GDM1 (cell line): ENCODE measurements around the gene TYROBP.
"Not testable (repeated sequence)": the region's sequence is repeated elsewhere in the genome, so short reads cannot be mapped to it uniquely, and the experiment has no call there.

Source experiments
- DNase-seq: peaks from one replicate; lab custom pipeline; 2025; lab: John Stamatoyannopoulos, UW

TYROBP gene

DNA sequence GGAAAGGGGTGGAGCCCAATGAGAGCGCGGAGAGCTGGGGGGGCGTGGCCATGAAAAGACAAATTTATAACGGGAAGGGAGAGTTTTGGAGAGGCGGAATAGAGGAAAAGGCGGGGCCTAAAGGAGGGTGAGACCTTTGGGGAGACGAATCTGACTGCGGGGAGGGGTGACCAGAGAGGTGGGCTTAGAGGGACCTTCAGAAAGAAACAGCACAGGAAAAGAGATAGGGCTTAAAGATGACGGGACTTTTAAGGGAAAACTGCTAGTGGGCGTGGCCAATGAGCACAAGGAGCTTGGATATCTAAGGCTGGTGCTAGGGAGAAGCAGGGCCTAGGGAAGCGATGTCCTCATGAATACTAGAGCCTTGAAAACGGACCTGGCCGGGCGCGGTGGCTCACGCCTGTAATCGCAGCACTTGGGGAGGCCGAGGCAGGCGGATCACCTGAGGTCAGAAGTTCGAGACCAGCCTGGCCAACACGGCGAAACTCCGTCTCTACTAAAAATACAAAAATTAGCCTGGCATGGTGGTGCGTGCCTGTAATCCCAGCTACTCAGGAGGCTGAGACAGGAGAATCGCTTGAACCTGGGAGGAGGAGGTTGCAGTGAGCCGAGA, 37.9 kb downstream of the TYROBP start:
- not testable (repeated sequence) for DNase-seq

DNA sequence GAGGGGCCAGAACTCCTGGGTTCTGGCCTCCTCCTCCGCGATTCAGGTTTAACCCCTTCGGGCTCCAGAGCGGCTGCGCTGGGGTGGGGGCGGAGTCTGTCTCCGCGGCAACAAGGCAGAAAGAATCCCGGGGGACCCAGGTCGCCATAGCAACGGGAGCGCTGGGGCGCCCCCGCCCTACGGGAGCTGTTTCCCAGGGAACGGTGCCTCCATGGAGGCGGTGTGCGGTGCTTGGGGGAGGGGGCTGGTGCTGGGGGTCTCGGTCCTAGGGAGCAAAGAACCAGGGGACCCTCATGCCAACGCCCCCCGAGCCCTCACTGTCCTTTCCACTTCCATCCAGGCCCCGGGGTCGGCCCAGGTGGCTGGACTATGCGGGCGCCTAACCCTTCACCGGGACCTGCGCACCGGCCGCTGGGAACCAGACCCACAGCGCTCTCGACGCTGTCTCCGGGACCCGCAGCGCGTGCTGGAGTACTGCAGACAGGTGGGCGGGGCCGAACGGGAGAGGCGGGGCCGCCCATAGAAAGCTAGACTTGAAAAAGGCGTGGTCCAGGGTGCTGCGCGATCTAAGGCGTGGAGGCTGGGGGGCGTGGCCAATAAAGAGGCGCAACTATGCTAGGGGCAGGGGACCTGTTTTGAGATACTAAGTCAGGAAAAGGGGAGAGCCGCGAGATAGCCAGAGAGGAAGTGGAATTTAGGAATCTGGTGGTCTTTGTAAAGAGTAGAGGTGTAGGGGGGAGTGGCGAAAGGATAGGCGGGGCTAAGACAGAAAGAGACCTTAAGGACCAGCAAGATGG, 38.6 kb downstream of the TYROBP start:
- peak; percentile 75 for DNase-seq

DNA sequence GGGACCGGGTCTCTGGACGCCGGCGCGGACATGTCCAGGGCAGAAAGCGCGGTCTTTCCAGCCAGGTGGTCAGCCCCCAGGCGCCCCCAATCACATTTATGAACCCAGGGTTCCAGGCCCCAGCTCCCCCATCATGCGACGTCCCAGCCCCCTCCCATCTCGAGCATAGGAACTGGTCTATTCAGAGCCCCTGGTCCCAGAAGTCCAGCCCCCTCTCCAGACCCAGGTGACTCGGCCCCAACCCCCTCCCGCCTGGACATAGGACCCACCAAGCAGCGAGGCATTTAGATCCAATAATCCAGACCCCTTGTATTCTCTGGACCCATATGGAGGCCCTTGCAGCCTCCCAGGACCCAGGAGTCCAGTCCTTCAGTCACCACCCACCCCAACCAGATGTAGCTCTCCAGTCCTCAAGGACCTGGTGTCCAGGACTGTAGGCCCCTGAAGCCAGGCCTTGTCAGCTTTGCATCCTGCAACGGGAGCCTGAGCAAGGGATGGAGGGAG, 39.2 kb downstream of the TYROBP start:
- DNase-seq: no peak

DNA sequence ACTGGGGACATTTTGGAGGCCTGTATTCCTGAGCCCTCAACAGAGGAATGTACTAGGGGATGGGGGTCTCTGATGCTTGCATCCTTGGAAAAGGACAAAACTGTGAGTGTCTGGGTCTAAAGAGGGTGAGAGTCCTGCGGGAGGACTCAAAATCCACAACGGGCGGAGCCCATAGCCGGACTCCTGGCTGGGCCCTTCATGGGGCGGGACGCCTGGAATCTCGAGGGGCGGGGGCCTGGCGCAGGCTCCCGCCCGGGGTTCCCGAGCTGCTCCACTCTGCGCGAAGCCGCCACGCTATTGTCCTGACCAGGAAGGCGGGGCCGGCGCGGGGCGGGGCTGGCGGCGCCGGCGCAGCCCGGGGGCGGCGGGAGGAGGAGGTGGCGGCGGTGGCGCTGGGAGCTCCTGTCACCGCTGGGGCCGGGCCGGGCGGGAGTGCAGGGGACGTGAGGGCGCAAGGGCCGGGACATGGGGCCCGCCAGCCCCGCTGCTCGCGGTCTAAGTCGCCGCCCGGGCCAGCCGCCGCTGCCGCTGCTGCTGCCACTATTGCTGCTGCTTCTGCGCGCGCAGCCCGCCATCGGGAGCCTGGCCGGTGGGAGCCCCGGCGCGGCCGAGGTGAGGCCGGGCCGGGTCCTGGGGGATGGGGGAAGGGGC, 39.8 kb downstream of the TYROBP start, which contains the start of gene APLP1:
Gene APLP1, plus strand, starts transcription at position 403 of the 651 bp plus-strand sequence. Its CDS starts 63 bp downstream, at position 466.
- DNase-seq: peak; percentile 25

DNA sequence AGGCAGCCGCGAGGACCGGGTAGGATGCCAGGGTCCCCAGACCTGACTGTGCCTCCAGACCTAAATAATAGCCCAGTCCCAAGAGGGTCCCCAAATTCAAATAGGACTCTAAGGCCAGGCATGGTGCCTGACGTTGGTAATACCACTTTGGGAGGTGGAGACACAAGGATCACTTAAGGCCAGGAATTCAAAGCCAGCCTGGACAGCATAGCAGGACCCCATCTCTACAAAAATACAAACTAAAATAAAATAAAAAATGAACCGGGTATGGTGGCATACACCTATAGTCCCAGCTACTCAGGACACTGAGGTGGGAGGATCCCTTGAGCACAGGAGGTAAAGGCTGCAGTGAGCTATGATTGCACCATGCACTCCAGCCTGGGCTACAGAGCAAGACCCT, 45.1 kb downstream of the TYROBP start:
- no peak for DNase-seq

DNA sequence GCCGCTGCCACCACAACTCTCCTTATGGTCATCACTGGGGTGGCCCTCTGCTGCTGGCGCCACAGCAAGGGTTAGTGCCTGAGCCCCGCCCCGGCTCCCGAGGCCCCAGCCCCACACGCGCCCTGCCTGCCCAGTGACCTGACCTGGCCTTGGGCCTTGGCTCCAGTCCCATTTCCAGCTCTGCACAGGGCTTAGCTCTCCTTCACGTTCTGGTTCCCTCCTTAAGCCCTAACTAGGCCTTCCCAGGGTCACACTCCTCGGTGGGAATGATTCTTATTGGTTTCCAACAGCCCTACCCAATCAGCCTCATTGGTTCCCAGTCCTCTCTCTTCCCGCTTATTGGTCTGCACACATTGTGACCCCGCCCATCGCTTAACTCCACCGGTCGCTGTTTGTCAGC, 45.6 kb downstream of the TYROBP start:
- no peak for DNase-seq

DNA sequence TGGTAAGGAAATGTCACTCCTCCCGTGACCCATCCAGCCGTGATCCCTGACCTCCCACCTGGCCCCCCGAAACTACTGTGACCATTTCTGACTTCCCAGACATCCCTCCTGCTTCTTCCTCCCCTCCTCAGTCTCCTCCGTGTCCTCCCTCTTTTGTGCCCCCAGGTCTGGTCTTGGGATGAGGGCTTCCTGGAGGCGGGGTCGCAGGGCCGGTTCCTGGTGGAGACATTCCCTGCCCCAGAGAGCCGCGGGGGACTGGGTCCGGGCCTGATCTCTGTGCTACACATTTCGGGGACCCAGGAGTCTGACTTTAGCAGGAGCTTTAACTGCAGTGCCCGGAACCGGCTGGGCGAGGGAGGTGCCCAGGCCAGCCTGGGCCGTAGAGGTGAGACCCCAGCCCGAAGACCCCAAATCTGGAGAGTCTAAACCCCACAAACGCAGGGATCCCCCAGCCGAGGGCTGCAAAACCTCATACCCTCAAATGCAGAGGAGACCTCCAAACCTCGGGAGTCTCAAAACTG, 46.4 kb downstream of the TYROBP start:
- DNase-seq: no peak

DNA sequence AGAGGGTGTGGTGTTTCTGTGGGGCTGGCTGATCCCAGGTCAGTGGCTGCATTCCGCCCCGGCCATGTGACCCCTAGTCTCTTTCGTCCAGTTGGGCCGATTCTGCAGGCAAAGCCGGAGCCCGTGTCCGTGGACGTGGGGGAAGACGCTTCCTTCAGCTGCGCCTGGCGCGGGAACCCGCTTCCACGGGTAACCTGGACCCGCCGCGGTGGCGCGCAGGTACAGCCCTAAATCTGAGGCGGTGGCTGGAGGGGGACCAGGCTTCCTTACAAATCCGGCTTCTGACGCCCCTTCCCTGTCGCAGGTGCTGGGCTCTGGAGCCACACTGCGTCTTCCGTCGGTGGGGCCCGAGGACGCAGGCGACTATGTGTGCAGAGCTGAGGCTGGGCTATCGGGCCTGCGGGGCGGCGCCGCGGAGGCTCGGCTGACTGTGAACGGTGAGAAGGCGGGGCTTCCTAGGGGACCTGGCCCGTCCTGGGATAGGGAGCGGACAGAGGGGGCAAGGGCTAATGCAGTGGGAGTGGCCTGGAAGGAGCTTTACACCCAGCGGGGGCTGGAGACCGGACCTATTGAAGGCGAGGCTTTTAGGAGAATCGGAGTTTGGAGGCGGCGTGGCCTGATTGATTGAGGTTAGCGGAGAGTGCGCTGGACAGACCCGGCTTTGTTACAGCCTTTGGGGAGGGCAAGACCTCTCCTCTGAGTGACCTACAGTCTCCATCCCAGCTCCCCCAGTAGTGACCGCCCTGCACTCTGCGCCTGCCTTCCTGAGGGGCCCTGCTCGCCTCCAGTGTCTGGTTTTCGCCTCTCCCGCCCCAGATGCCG, 47.1 kb downstream of the TYROBP start:
- no peak for DNase-seq

DNA sequence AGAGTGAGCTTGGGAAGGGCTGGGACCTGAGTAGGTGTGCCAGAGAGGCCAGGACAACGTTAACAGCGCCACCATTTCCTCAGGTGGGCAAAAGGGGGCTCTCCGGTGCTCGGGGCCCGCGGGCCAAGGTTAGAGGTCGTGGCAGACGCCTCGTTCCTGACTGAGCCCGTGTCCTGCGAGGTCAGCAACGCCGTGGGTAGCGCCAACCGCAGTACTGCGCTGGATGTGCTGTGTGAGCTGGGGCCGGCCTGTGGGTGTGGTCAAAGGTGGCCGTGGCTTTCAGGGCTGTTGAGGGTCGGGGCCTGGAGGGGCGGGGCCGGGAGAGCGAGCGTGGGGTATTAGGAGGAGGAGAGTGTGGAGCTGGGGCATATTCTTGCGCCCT, 47.7 kb downstream of the TYROBP start:
- no peak for DNase-seq

DNA sequence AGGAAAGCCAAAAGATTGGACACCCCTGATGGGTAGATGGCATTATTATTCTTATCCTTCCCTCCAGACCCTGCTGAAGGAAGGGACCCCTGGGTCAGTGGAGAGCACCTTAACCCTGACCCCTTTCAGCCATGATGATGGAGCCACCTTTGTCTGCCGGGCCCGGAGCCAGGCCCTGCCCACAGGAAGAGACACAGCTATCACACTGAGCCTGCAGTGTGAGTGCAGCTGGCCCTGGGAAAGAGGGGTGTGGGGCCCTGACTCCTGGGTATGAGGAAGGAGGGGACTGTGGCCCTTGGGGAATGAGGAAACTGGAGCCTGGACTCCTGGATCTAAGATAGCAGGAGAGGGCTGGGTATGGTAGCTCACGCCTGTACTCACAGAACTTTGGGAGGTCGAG, 48.7 kb downstream of the TYROBP start:
- DNase-seq: no peak

DNA sequence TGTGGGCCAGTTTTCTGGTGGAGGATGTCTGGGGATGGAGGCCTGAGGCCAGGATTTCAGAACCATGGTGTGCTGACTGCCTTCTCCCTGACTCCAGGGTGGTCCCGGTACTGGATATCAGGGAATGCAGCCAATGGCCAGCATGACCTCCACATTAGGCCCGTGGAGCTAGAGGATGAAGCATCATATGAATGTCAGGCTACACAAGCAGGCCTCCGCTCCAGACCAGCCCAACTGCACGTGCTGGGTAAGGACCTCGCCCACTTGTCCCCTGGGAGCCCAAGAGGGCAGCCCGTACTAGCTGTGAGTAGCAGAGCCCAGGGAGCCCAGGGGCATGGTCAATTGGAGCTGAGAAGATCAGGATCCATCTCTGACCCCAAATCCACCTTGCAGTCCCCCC, 49.8 kb downstream of the TYROBP start:
- no peak for DNase-seq

DNA sequence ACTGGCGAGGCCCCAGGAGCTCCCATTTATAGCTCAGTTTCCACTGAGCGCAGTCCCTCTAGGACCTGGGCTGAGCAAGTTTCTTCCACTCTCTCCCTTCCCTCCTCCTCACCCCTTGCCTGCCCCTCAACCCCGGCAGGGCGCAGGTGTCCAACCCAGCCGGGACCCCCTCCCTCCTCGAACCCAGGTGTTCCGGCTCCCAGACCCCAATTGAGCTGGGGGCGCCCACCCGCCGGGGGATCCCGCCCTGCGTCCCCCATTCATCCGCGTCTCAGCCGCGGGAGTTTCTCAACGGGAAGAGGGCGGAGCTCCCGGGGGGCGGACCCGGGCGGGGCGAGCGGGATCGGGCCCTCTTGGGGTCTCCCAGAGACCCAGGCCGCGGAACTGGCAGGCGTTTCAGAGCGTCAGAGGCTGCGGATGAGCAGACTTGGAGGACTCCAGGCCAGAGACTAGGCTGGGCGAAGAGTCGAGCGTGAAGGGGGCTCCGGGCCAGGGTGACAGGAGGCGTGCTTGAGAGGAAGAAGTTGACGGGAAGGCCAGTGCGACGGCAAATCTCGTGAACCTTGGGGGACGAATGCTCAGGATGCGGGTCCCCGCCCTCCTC, 51.4 kb downstream of the TYROBP start, which contains the start of gene KIRREL2:
Gene KIRREL2, plus strand, starts transcription at position 366 of the 604 bp plus-strand sequence. Its CDS starts 209 bp downstream, at position 575.
- no peak for DNase-seq
